Measurements from ENCODE around the gene CGB1.
"Not testable (repeated sequence)": the region's sequence is repeated elsewhere in the genome, so short reads cannot be mapped to it uniquely, and the experiment has no call there.

Gene CGB1

DNA sequence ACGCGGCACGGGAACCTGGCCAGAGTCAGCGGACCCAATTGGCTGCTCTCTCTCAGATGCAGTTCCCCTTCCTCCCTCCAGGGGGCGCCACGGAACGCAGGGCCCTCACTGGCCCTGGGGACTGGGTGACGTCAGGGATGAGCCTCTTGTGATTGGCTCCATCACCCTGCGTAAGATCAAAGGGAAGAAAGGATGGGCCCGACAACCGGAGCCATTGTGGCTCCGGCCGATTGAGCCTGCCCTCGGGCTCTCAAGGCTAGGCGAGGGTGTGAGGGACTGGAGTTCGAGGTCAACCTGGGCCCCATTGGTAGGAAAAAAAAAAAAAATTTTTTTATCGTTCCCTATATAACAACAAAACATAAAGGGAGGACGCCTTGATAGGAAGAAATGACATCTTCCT lies at the start of gene CGB1:
TSS of gene CGB1 (minus strand) at position 81 of the 400 bp plus-strand sequence. CDS start 184 bp downstream, outside the sequence.
- DNase-seq (ENCODE audit: low read depth in 2 of 2) = not testable (repeated sequence)

GRCh38 chr19:49086296-49086695 lies 49.6 kb upstream of the CGB1 start:
- no peak for DNase-seq (ENCODE audit: low read depth in 2 of 2)

DNA sequence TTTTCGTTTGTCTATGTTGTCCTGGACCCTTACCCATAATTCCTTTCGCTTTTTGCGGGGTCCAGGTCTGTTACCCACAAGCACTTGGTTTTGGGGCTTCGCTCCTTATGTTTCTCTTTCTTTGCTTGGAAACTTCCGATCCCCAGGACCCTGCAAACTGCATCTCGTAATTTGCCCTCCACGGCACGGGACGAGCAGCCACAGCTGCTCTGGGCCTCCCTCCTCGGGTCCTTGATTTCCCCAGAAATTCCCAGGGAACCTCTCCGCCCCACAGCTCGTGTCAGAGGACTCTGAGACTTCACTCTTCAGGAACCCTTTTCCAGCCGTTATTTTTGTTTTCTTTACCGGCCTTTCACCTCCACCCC lies 49.2 kb upstream of the CGB1 start:
- DNase-seq (ENCODE audit: low read depth in 2 of 2) = no peak

DNA sequence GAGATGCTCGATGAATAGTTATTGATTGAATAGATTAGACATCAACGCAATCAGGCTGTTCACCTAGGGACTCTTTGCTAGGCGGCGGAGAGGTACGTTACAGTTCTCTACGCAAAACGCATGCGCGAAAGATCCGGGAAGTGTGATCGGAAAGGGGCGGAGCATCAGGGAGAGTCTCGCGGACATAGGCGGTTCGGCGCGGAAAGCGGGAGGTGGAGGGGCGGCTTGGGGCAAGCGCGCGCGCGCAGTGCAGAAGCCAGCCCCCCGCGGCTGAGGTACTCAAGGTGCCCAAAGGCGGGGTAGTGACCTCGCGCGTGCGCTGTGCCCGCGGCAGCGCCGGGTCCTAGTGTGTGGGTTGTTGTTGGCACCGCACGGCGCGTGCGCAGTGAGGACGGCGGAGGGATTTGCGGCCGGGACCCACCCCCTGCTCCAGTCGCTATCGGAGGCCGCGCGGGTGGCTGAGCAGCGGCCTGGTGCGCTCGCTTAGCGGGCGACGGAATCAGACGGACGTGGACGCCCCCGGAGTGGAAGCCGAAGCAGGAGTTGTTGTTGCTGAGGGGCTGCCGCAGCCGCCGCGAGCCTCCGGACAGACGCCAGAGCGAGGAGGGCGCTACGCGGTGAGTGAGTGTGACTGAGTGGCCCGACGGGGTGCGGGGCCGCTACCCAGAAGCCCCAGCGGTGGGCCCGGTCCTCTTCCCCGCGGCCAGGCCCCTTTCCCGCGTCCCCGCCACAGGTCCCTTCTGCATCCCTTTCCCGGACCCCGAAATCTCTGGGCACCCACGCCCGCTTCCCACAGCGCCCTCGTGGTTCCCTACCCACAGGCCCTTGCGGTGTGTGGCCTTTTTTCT lies 48.5 kb upstream of the CGB1 start, which contains the start of gene SNRNP70:
TSS of gene SNRNP70 (plus strand) at position 432 of the 848 bp plus-strand sequence. CDS start 964 bp downstream, outside the sequence.
- DNase-seq (ENCODE audit: low read depth in 2 of 2) = peak; percentile 95 to 99

GRCh38 chr19:49084206-49085019 lies 47.7 kb upstream of the CGB1 start:
- no peak for DNase-seq (ENCODE audit: low read depth in 2 of 2)

DNA sequence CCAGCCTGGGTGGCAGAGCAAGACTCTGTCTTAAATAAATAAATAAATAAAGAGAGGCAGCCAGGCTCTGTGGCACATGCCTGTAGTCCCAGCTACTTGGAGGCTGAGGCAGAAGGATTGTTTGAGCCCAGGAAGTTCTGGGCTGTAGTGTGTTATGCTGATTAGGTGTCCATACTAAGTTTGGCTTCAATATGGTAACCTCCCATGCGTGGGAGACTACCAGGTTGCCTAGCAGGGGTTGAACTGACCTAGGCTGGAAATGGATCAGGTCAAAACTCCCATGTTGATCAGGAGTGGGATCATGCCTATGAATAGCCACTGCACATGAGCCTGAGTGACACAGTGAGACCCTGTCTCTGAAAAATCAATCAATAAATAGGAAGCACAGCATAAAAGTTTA lies 44.6 kb upstream of the CGB1 start:
- no peak for DNase-seq (ENCODE audit: low read depth in 2 of 2)

GRCh38 chr19:49080392-49080791 lies 43.7 kb upstream of the CGB1 start:
- no peak for DNase-seq (ENCODE audit: low read depth in 2 of 2)

DNA sequence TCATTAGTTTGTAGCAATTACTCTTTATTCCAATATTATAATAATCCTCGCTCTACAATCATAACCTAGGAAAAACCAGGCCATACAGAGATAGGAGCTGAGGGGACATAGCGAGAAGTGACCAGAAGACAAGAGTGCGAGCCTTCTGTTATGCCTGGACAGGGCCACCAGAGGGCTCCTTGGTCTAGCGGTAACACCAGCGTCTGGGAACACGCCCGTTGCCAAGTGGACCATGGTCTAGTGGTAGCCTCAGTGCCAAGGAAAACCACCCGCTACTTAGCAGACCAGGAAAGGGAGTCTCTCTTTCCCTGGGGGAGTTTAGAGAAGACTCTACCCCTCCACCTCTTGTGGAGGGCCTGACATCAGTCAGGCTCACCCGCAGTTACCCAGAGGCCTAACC lies 38.2 kb upstream of the CGB1 start:
- DNase-seq (ENCODE audit: low read depth in 2 of 2) = not testable (repeated sequence)

- no peak for DNase-seq (ENCODE audit: low read depth in 2 of 2)
Measured at GRCh38 chr19:49073514-49074378, 37.1 kb upstream of the CGB1 start.

GRCh38 chr19:49071860-49072547 lies 35.3 kb upstream of the CGB1 start:
- no peak for DNase-seq (ENCODE audit: low read depth in 2 of 2)

GRCh38 chr19:49070416-49070815 lies 33.7 kb upstream of the CGB1 start:
- no peak for DNase-seq (ENCODE audit: low read depth in 2 of 2)

GRCh38 chr19:49069026-49069425 lies 32.3 kb upstream of the CGB1 start:
- DNase-seq (ENCODE audit: low read depth in 2 of 2) = no peak

GRCh38 chr19:49067554-49067953 lies 30.9 kb upstream of the CGB1 start:
- no peak for DNase-seq (ENCODE audit: low read depth in 2 of 2)

DNA sequence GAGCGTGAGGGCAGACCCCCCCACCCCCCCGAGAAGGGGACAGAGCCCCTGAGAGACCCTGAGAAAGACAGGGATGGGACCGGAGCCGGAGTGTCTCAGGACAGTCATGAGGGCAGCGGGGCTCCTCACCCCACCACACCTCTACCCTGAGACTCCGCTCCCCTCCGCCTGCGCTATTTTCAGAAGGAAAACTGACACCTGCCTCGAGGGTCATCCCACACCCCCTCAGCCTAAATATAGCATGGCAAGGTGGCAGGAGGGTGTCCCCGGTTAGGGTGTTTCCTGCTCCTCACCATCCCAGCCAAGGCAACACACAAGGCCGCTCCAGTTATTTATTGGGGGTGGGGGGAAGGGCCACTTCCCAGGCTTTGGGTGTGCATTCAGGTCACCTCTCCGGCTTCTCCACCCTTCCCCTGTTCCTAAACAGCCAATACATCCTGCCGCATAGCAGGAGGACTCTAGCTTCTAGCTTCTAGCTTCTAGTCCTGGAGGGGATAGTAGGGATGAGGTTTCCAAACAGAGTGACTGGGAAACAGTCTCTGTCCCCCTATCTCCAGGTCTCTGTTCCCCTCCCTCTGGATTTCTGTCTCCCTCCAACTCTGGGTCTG lies 29.3 kb upstream of the CGB1 start:
- DNase-seq (ENCODE audit: low read depth in 2 of 2) = no peak

- no peak for DNase-seq (ENCODE audit: low read depth in 2 of 2)
Measured at GRCh38 chr19:49064768-49065611, 28.3 kb upstream of the CGB1 start, which contains the start of gene NTF4. TSS of gene NTF4 (minus strand) at chr19:49064818. CDS start at chr19:49061997, 2,821 bp downstream.

GRCh38 chr19:49064029-49064629 lies 27.4 kb upstream of the CGB1 start:
- no peak for DNase-seq (ENCODE audit: low read depth in 2 of 2)

DNA sequence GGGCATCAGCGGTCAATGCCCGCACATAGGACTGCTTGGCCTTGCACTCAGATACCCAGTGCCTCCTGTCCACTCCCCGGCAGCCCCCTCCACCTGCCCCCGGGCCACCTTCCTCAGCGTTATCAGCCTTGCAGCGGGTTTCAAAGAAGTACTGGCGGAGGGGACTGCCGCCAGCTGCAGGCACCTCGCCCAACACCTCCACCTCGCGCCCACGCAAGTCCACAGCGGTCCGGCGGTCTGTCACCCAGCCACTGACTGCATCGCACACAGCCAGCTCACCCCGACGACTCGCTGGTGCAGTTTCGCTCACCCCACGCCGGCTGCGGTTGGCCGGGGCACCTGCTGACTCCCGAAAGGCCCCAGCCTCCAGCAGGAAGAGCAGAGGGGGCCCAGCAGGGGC lies 24.8 kb upstream of the CGB1 start:
- DNase-seq (ENCODE audit: low read depth in 2 of 2) = no peak

GRCh38 chr19:49061000-49061399 lies 24.3 kb upstream of the CGB1 start:
- DNase-seq (ENCODE audit: low read depth in 2 of 2) = no peak

- no peak for DNase-seq (ENCODE audit: low read depth in 2 of 2)
Measured at GRCh38 chr19:49059053-49059452, 22.4 kb upstream of the CGB1 start.

Measured in stimulated activated CD4-positive, alpha-beta T cell treated with anti-CD3 and anti-CD28 coated beads, Interleukin-1b, Interleukin-23, amount 100 ng/mL, for 1 hour (primary cell).